OCI-LY3 (cell line): ENCODE data around the gene LASP1.

Experiments
- H2AFZ ChIP-seq: fragments of 200-600, 300-600 bp; shearing (Covaris generic); 2 replicates; pipeline ENCODE4 v1.6.0; 2014; ENCODE audit warnings: antibody characterized with exemption, low read depth, low read length
- H3K27ac ChIP-seq: fragments of 200-600, 300-600 bp; sonication (generic); 2 replicates; pipeline ENCODE4 v1.5.1; 2014; ENCODE audit warnings: mild to moderate bottlenecking, low read length, moderate library complexity, mixed read lengths
- H3K27me3 ChIP-seq: fragments of 200-600, 300-600 bp; sonication (generic); 2 replicates; pipeline ENCODE4 v1.6.1; 2014; ENCODE audit warnings: low read depth, low read length, mixed read lengths
- H3K36me3 ChIP-seq: fragments of 200-600, 300-600 bp; sonication (generic); replicated peaks from 2 replicates; pipeline ENCODE3; 2014; ENCODE audit warnings: low read depth, low read length, mixed read lengths
- H3K4me1 ChIP-seq: fragments of 300-600, 200-600 bp; sonication (generic); 2 replicates; pipeline ENCODE4 v1.6.1; 2014; ENCODE audit warnings: low read length, mixed read lengths
- H3K4me2 ChIP-seq: fragments of 200-600, 300-600 bp; sonication (generic); 2 replicates; pipeline ENCODE4 v1.6.1; 2014; ENCODE audit warnings: low read length, mixed read lengths
- H3K4me3 ChIP-seq: fragments of 300-600, 200-600 bp; sonication (generic); 2 replicates; pipeline ENCODE4 v1.5.1; 2014; ENCODE audit warnings: antibody characterized with exemption, mild to moderate bottlenecking, low read length, moderate library complexity
- H3K79me2 ChIP-seq: fragments of 300-600, 200-600 bp; shearing (Covaris generic); 2 replicates; pipeline ENCODE4 v1.6.1; 2014; ENCODE audit warnings: mild to moderate bottlenecking, low read length, mixed read lengths
- H3K9ac ChIP-seq: fragments of 300-600, 200-600 bp; shearing (Covaris generic); 2 replicates; pipeline ENCODE4 v1.6.0; 2014; ENCODE audit warnings: mild to moderate bottlenecking, low read length, moderate library complexity
- H3K9me3 ChIP-seq: fragments of 200-600, 300-600 bp; shearing (Covaris generic); 2 replicates; pipeline ENCODE4 v1.6.1; 2014; ENCODE audit warnings: low read length, mixed read lengths; ENCODE audit not compliant: insufficient read depth
- H4K20me1 ChIP-seq: fragments of 200-600, 300-600 bp; sonication (generic); 2 replicates; pipeline ENCODE4 v1.6.1; 2016; ENCODE audit warnings: low read length, mixed read lengths; ENCODE audit not compliant: insufficient read depth
- EZH2phosphoT487 ChIP-seq: fragments of 200-600 bp; shearing (Covaris generic); IDR thresholded peaks from 2 replicates; pipeline ENCODE4 v1.6.1; 2018; ENCODE audit warnings: antibody characterized with exemption, mixed run types, low read depth
- TF ChIP-seq, protein P1 (sequence below): fragments of 200-600, 300-600 bp; sonication (generic); IDR thresholded peaks from 2 replicates; pipeline ENCODE4 v1.5.1; 2014; ENCODE audit warnings: antibody characterized with exemption, low read length, low read depth

The LASP1 gene

DNA sequence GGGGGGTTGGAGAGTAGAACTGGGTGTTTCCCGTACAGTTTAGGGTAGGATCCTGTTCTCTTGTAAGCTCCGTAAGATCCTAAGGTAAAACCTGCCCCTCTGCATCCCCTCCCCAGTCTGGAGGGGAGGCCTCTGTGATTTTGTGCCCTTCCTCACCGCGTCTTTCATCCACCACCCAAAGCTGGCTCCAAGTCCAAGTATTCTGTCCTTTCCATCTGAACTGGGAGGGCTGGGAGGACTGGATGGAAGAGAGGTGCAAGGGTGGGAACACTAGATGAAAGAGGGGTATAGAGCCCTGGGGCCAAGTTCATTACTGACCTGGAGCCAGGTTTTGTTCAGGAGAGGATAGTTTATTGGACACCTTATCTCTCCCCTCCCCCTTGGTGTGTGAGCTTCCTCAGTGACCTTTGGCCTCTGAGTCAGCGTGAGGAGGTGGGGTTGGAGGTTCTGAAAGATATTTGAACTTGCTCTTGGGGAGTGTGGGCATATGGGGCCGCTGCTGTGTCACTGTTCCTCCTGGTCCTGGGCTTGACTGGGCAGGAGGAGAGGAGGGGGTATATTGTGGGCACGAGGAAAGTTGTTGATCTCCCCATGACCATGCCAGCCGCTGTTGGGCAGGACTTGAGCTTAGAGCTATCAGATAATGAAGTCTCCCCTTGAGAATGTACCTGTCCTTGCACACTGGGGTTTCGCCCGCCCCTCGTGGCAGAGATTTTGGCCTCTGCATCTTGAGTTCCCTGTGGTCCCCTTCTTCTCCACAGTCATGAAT lies 1.6 kb downstream of the LASP1 start:
- Histone ChIP-seq H3K4me1 (peaks cover 16% of the 10 kb centered on the region), H4K20me1 (peaks cover 49% of the 10 kb centered on the region), H3K27ac (peak overlapping the region; percentile 96), H2AFZ (no peak overlapping the region), H3K9me3 (no peaks in the 10 kb centered on the region), H3K27me3 (no peaks in the 10 kb centered on the region), H3K4me2 (peak overlapping the region; percentile 100), H3K4me3 (peak overlapping the region; percentile 99), H3K36me3 (peaks cover 6% of the 10 kb centered on the region), H3K9ac (peak overlapping the region; percentile 89), H3K79me2 (peaks cover 60% of the 10 kb centered on the region)
- TF ChIP-seq, protein P1, sequence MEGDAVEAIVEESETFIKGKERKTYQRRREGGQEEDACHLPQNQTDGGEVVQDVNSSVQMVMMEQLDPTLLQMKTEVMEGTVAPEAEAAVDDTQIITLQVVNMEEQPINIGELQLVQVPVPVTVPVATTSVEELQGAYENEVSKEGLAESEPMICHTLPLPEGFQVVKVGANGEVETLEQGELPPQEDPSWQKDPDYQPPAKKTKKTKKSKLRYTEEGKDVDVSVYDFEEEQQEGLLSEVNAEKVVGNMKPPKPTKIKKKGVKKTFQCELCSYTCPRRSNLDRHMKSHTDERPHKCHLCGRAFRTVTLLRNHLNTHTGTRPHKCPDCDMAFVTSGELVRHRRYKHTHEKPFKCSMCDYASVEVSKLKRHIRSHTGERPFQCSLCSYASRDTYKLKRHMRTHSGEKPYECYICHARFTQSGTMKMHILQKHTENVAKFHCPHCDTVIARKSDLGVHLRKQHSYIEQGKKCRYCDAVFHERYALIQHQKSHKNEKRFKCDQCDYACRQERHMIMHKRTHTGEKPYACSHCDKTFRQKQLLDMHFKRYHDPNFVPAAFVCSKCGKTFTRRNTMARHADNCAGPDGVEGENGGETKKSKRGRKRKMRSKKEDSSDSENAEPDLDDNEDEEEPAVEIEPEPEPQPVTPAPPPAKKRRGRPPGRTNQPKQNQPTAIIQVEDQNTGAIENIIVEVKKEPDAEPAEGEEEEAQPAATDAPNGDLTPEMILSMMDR = peak; percentile 30
- TF ChIP-seq EZH2phosphoT487 = no peak

DNA sequence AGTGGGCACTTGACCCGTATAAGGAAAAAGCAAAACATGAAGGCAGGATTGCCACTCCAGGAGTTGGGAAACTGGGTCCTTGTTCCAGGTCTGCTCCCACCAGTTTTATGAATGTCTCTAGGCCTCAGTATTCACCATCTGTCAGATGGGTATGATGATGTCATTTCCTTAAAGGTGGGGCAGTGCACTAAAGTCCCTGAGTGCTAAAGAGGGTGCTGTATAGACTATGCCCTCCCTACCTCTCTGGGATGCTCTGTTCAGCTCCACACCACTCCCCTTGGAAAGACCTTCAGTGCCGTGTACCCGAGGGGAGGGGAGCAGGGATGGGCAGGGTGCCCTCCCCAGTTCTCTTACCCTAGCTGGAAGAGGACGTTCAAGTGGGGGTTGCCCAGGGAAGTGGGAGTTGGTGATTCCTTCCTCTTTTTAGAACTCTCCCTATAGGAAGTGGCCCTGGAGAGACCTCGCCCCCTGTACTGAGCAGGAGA lies 2.2 kb downstream of the LASP1 start:
- Histone ChIP-seq H3K9me3 (no peaks in the 10 kb centered on the region), H3K27me3 (no peaks in the 10 kb centered on the region), H3K4me1 (peaks cover 19% of the 10 kb centered on the region), H3K4me2 (peak overlapping the region; percentile 100), H3K9ac (peak overlapping the region; percentile 89; the same call in 1 of the 2 replicates), H3K79me2 (peaks cover 63% of the 10 kb centered on the region), H4K20me1 (peaks cover 52% of the 10 kb centered on the region), H3K27ac (peak overlapping the region; percentile 96), H3K36me3 (peaks cover 8% of the 10 kb centered on the region), H2AFZ (no peak overlapping the region), H3K4me3 (peak overlapping the region; percentile 99)
- no peak for TF ChIP-seq EZH2phosphoT487
- TF ChIP-seq, protein P1 = no peak

DNA sequence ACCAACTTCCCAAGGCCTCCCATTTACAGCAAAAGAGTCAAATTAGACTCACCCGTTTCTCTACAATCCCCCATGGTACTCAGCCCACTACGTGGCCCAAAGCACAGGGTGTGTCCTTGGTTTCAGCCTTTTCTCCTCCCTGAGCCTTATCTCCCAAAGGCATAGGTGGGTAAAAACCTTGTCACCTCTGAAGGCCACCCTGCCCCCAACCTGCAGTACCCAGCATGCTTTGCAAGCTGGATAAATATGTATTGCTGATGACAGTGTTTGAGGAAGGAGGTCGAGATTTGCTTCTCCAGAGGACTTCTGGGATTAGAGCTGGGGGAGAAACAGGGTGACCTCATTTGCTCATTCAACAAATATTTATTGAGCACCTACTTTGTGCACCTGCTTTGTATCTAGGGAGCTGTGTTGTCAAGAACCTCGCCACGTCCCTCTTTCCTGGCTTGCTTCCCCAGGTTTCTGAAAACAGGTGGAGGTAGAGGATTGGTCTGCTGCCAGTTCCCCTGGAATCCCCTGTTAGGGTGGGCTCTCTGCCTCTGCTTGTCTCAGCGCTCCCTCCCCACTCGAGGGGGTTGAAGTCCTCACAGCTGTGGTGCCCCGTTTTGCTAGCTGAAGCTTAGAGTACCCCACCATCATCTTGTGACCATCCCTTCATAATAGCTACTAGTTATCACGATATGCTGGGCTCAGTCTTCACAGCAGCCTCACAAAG lies 3.0 kb downstream of the LASP1 start:
- Histone ChIP-seq H3K27ac (no peak overlapping the region), H3K4me2 (0 out of 2 replicates have a peak overlapping the region, but pooled peaks have one; percentile 100), H4K20me1 (peaks cover 60% of the 10 kb centered on the region), H3K4me3 (no peak overlapping the region), H3K79me2 (peaks cover 70% of the 10 kb centered on the region), H3K27me3 (no peaks in the 10 kb centered on the region), H3K9ac (no peak overlapping the region), H3K4me1 (peaks cover 26% of the 10 kb centered on the region), H3K36me3 (peaks cover 9% of the 10 kb centered on the region), H3K9me3 (no peaks in the 10 kb centered on the region), H2AFZ (no peak overlapping the region)
- TF ChIP-seq, protein P1 = no peak
- no peak for TF ChIP-seq EZH2phosphoT487

DNA sequence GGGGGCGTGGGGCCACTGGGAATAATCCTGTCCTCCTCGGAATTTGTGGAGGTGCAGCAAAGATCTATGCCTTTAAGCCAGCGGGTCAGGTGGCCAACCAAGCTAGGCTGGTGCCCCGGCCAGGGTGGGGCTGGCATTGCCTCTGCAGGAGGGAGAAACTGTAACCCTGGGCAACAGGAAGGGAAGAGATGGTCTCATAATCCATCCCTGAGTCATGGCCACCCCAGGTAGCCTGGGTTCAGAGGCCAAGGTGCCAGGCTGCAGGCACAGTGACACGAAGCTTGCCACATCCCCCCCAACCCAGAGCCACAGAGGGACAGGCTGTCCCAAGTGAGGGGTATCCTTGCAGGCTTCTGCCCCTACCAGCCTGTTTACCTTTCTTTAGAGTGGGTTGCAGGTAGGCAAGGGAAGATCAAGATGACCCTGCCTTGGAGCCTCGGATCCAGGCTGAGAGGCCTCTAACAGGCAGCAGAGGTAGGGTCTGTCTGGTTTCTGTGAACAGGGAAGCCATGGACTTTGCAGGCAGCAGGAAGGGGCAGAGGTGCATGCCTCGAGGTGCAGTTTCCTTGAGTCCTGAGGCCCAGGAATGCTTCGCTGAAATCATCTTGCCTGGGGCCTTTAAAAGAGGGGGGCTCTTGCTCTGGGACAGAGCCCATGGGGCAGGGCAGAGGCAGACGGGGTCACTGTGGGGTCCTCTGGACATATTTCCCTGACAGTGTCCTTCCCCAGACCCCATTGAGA lies 4.0 kb downstream of the LASP1 start:
- Histone ChIP-seq H3K9me3 (no peaks in the 10 kb centered on the region), H3K4me1 (peaks cover 28% of the 10 kb centered on the region), H3K4me2 (no peak overlapping the region), H3K36me3 (peaks cover 18% of the 10 kb centered on the region), H3K27me3 (no peaks in the 10 kb centered on the region), H3K4me3 (no peak overlapping the region), H3K27ac (no peak overlapping the region), H2AFZ (no peak overlapping the region), H3K9ac (no peak overlapping the region), H4K20me1 (peaks cover 69% of the 10 kb centered on the region), H3K79me2 (peaks cover 71% of the 10 kb centered on the region)
- TF ChIP-seq, protein P1 = no peak
- no peak for TF ChIP-seq EZH2phosphoT487
